CD4-positive, alpha-beta T cell treated with Interleukin-6 at 100 ng/mL for 8 hours (primary cell): ENCODE measurements around the gene TPRN.

Experiments used
- DNase-seq: peaks from one replicate; pipeline ENCODE4 v3.0.0-alpha.2; 2020; ENCODE audit warnings: mixed read lengths, low spot score

TPRN gene

GRCh38 chr9:137212520-137212919, 12.0 kb upstream of the TPRN start:
- no peak for DNase-seq

GRCh38 chr9:137211532-137211931, 11.0 kb upstream of the TPRN start:
- no peak for DNase-seq

- DNase-seq: no peak
Observed at GRCh38 chr9:137206602-137207001, 6.1 kb upstream of the TPRN start.

DNA sequence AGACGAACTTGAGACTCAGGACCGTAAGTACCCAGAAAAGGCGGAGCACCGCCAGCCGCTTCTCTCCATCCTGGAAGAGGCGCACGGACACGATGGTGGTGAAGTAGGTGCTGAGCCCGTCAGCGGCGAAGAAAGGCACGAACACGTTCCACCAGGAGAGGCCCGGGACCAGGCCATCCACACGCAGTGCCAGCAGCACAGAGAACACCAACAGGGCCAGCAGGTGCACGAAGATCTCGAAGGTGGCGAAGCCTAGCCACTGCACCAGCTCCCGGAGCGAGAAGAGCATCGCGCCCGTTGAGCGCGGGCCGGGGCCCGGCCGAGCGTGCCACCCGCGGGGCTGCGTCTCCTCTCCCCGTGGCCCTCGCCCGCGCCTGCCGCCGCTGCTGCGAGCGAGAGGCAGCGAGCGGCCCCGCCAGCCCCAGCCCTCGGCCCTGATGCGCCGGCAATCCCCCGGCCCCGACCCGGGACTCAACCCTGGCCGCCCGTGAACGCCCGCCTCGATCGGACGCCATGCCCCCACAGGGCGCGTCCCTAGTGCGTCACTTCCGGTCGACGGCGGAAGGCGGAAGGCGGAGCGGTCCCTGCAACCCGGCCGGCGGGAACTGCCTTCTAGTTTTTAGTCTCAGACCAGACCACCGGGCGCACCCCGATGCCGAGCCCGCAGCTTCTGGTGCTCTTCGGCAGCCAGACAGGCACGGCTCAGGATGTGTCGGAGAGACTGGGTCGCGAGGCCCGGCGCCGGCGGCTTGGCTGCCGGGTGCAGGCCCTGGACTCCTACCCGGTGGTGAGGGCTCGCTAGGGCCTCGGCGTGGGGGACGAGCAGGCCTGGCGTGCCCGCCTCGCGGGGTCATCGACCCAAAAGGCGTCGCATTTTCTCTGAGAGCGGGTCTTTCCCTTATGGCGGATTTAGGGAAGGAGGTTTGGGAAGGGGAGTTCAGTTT, 4.9 kb upstream of the TPRN start, which contains the start of the genes NDOR1 and TMEM203:
NDOR1 (plus strand) TSS at position 575 of the 944 bp plus-strand sequence; CDS start at position 653, 78 bp downstream.
TMEM203 (minus strand) TSS at position 523 of the 944 bp plus-strand sequence; CDS start at position 289, 234 bp downstream.
- peak; percentile 88 for DNase-seq

- DNase-seq: no peak
Observed at GRCh38 chr9:137204731-137205125, 4.2 kb upstream of the TPRN start.

GRCh38 chr9:137202966-137203365, 2.4 kb upstream of the TPRN start:
- no peak for DNase-seq

GRCh38 chr9:137201205-137201868, 796 bp upstream of the TPRN start:
- DNase-seq: no peak

DNA sequence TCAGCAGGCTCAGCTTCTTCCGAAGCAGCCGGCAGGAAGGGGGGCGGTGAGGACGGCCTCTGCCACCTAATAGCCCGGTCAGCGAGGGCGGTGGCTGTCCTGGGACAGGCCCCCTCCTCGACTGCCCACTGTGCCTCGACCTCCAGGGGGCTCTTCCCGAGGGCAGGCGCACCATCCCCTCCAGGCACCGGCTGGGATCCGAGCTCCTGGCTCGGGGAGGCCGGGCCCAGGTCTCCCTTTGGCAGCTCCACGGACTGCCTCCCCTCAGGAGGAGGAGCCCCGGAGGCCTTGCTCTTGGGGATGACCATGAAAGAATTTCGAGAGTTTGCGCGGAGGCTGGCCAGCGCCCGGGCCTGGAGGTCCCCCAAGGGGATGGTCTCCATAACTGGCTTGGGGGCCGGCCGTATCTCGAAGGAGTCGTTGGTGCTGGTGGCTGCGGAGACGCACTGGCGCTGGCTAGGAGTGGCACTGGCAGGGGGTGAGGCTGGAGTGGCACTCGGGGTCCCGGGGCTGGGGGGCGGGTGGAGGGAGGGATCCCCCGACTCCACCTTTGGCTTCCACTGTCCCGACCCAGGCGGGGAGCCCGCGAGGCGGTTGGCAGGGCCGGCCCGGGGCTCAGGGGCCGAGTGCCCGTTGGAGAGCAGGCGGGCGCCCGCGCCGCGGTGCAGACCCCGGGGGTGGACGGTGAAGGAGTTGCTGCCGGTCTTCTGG, 975 bp downstream of the TPRN start:
- no peak for DNase-seq

- DNase-seq: no peak
Observed at GRCh38 chr9:137198902-137199283, 1.6 kb downstream of the TPRN start.

- DNase-seq: no peak
Observed at GRCh38 chr9:137198051-137198901, 2.3 kb downstream of the TPRN start.

GRCh38 chr9:137195525-137196220, 4.9 kb downstream of the TPRN start:
- no peak for DNase-seq

GRCh38 chr9:137194909-137195308, 5.6 kb downstream of the TPRN start:
- no peak for DNase-seq

DNA sequence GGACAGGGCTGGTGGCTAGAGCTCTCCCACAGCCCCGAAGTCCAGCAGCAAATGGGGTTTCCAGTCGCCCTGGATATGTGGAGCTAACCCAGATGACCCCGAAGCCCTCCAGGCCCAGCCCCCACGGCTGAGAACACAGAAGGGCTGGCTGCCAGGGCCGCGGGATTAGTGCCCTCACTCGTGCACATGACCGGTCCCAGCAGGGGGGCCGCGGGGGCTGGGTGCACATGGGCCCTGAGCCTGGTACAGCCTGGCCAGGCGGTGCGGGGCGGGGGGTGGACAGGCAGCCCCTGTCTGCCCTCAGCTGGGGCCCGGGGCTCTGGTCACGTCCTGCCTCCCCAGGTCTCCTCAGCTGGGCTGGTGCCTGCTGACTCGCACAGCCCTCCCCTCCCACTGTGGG, 6.2 kb downstream of the TPRN start:
- no peak for DNase-seq

GRCh38 chr9:137193771-137194170, 6.8 kb downstream of the TPRN start:
- no peak for DNase-seq

GRCh38 chr9:137192859-137193258, 7.7 kb downstream of the TPRN start:
- no peak for DNase-seq

DNA sequence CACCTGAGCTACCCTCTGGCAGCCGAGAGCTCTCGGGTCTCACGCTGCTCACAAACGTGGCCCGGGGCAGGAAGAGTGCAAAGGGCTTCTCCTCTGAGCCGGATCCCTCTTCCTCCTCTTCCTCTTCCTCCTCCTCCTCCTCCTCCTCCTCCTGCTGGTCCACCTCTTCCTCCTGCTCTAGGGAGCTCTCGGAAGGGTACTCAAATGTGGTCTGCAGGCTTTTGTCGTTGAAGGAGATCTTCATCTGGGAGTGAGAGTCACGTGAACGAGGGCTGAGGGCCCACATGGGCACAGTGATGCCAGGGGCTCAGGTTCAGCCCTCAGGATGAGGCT, 8.1 kb downstream of the TPRN start:
- no peak for DNase-seq

- DNase-seq: no peak
Observed at GRCh38 chr9:137191691-137192447, 8.7 kb downstream of the TPRN start.

- DNase-seq: no peak
Observed at GRCh38 chr9:137191245-137191644, 9.3 kb downstream of the TPRN start.

DNA sequence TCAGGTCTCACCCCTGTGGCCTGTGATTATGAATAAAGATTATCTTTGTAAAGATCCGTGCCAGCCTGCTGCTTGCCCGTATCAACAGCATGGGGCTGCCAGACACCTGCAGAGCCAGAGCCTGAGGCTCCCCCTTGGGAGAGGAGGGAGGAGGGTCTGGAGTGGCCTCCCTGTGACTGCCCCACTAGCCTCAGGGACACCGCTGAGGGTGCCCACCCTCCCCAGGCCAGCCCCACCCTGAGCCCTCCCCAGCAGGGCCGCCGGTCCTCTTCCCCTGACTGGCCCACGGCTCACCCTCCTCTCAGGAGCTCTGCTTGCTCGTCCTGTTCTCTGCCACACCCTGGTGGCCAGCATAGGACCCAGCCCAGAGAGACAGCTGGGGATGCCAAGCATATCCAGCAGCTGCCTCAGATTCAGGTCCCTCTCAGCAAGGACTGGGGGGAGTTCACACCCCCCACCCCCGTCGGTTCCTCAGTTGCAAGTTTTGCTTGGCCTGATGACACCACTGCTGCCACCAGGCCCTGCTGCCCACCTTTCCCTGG, 10.2 kb downstream of the TPRN start:
- no peak for DNase-seq
